Measurements from ENCODE around the gene LMX1A.
A peak's percentile ranks its signal among the peaks of the same experiment; 100 is the strongest.

Gene LMX1A

DNA sequence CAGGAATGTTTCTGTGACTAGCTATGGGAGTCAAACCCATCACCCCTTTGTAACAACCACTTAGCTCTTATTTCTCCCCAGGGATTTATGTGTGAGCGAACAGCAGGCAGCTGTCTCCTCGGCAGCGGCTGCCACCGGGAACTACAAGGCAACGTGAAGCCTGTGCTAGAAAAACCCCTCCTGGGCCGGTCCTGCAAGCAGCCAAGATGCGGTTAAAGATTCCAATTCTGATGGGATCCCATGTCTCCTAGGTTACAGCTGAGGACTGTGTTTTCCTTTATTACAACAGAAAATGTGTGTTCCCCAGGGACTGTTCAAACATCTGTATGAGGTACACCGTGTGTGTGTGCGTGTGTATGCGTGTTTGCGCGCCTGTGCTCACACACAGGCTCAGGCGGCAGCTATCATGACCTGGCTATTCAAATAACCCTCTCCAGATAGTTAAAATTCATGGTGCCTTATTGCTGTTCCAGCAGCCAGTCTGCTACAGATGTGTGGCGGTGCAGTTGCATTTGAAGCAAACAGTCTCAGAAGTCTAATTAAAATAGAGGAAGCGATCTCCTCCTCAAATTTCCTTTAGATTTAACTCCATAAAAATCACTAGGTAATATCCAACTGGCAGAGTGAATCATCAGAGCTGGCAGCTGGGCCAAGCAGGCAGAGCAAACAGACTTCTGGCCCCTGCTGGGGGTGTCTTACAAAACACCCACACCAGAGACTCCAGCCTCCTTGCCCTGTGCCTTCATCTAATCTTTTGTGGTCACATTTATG is 68.0 kb downstream of the LMX1A start:
- DNase-seq, result no peak
- intact Hi-C loops (cut with DNase I), result no loop called here

DNA sequence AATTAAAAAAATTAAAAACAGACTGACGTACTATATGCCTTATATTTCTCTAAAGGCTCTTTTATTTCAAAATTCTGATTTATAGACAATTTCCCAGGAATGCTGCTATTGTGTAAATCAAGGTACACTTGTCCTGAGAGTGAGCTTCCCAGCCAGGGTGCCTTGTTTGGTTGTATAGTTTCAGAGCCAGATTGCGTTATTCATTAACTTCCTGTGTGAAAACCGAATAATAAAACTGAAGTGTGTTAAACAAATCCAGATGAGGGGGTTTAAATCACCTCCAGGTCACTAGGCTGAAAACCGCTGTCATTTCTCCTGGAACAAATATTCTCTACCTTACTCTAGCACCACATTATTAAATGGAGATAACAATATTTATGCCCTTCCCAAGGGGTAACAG is 68.7 kb downstream of the LMX1A start:
- DNase-seq, result no peak
- intact Hi-C loops (cut with DNase I), result no loop called here

GRCh38 chr1:165287329-165287728 is 69.2 kb downstream of the LMX1A start:
- intact Hi-C loops (cut with DNase I), result no loop called here
- DNase-seq, result no peak

DNA sequence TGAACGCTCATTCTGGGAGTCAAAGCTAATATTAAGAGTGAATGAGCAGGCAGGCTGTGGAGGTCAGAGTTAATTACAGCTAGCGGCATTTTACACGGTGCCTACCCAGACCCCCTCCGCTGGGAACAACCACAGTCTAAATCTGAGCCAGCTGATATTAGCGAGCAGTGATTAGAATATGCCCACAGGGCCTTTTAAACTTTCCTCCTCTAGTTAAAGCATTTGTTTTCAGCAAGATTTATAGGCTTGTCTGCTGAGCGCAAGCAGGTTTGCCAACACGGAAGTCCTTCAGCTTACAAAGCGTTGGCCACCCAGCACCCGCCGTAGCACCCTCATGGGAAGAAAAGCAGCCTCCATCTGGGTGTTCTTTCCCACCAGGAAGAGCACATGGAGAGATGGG is 72.1 kb downstream of the LMX1A start:
- no peak for DNase-seq
- intact Hi-C loops (cut with DNase I), result no loop called here

DNA sequence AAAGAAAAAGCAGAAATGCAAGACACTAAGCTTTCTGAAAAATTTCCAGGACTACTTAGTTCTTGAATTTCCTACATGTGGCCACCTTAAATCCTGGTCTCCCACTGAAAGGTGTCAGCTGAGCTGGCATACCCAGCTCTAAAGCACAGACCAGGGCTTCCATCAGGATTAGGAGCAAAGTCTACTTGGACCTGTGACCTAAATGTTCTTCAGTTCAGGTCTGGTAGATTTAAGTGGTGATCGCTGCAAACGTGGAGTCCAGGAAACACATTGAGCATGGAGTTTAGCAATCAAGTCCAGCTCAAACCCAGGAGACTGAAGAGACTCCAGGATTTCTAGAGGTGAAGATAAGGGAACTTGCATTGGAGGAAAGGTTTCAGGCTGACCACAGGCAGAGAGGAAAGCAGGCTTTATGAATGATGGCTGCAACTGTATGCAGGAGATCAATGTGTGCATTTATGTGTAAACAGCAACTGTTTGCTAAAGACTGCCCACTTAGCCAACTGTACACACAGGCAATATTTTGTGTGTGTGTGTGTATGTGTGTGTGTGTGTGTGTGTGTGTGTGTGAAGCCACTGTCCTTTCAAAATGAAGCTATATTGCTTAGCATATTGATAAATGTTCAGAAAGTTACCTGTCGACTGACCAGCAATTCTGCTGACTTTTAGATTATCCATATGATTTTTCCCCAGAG is 75.2 kb downstream of the LMX1A start:
- intact Hi-C loops (cut with DNase I), result no loop called here
- no peak for DNase-seq

DNA sequence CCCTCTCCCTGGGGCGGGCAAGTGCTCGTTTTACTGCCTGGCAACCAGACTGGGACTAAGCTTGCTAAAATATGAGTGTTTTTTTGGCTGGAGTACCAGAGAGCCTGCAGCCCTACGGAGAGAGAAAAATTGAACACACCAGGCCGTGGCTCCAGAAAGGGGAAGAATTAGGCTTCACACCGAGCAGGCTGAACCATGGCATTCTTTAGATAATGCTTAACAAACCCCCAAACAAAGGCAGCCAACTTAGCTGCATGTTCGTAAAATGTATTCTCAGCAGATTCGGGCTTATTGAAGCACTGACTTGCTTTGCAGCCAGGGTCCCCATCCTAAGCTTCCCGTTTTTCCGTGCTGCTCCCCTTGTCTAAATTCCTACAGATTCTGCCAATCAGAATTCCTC is 76.6 kb downstream of the LMX1A start:
- intact Hi-C loops (cut with DNase I), result no loop called here

GRCh38 chr1:165276314-165276713 is 80.2 kb downstream of the LMX1A start:
- DNase-seq, result no peak
- intact Hi-C loops (cut with DNase I), result no loop called here

More for the DNA sequence above, 76.6 kb downstream of the LMX1A start:
- peak in 1 of 42 donors; percentile 38 for DNase-seq

DNA sequence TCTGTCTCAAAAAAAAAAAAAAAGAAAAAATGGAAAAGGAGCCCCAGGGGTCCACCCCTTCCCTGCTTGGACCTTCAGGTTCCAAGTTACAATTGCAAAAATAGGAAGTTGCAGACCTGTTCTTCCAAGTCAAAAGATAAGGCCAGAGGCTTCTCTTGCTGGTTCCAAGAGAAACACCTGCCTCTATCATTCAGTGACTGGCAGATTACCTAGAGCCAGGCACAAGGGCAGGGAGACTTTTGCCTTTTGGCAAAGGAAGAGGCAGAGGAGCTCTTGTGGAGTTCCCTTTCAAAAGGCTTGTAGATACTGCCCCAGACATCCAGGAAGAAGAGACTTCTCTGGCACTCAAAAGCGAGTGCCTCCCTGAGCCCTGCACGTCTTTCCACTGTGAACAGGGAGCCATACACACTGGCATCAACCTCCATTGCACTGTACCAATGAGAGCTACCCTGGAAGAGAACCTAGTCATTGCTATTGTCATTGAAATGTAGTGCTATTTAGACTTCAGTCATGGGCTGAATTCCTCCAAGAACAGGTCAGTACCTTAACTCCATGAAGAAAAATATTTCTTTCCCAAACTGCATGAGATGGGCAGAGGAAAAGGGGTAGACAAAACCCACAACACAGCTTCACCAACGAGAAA is 91.2 kb downstream of the LMX1A start:
- intact Hi-C loops (cut with DNase I), result no loop called here
- DNase-seq, result no peak

- intact Hi-C loops (cut with DNase I), result no loop called here
Measured at GRCh38 chr1:165259706-165260428, 96.6 kb downstream of the LMX1A start.

DNA sequence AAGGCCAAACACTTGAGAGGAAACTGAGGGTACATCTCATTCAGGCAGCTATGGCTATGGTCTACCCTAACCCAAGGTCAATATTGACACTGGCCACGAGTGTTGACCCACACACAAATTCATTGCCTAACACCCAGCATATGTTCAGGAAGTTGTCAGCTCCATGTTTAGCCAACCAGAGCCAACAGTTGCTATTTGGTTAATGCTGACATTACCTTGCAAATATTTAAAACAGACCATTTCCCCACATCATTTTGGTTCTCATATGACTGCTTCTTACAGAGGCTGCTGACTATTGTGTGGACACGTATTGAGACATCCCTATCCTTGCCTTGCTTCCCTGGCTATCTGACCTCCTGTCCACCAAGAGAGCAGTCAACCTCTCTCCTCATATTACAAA is 97.3 kb downstream of the LMX1A start:
- intact Hi-C loops (cut with DNase I), result no loop called here
- DNase-seq, result no peak

More at GRCh38 chr1:165259706-165260428, 96.6 kb downstream of the LMX1A start:
- DNase-seq, result peak in 10 of 42 donors; percentile 7 to 63 (median 22)

GRCh38 chr1:165257969-165258459 is 98.5 kb downstream of the LMX1A start:
- intact Hi-C loops (cut with DNase I), result no loop called here

GRCh38 chr1:165254896-165255625 is 101.5 kb downstream of the LMX1A start:
- intact Hi-C loops (cut with DNase I), result no loop called here
- no peak for DNase-seq

More at GRCh38 chr1:165257969-165258459, 98.5 kb downstream of the LMX1A start:
- peak in 41 of 42 donors; percentile 17 to 84 (median 57) for DNase-seq

GRCh38 chr1:165254376-165254775 is 102.1 kb downstream of the LMX1A start:
- no peak for DNase-seq
- intact Hi-C loops (cut with DNase I), result no loop called here

- intact Hi-C loops (cut with DNase I), result no loop called here
- no peak for DNase-seq
Measured at GRCh38 chr1:165253818-165254254, 102.7 kb downstream of the LMX1A start.

- no peak for DNase-seq
Measured at GRCh38 chr1:165248969-165249571, 107.4 kb downstream of the LMX1A start.

GRCh38 chr1:165241952-165242351 is 114.6 kb downstream of the LMX1A start:
- no peak for DNase-seq
- intact Hi-C loops (cut with DNase I), result no loop called here

More at GRCh38 chr1:165248969-165249571, 107.4 kb downstream of the LMX1A start:
- intact Hi-C loops (cut with DNase I), result no loop called here

GRCh38 chr1:165241321-165241720 is 115.2 kb downstream of the LMX1A start:
- no peak for DNase-seq
- intact Hi-C loops (cut with DNase I), result no loop called here

DNA sequence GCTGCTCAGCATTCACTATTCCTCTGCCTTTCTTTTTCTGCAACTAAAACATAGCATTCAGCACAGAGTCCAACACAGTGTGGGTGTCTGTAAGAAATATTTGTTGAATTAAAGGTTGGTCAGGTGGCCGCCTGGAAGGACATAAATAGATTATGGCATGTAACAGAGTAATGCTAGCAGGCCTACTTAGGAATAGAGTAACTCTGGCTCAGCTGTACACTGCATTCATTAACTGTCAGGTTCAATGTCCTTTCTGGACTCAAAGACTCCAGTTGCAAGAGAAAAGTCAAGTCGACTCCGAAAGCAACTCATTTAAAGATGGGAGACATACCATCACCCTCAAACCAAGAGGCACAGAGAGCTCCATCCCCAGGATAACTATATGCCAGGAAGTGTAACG is 116.0 kb downstream of the LMX1A start:
- intact Hi-C loops (cut with DNase I), result no loop called here
- no peak for DNase-seq

Measured in head of caudate nucleus (tissue), 42 donors.